B cell (primary cell): ENCODE results near the gene PLIN4. TPM values are rescaled to one million over a fixed set of nuclear protein-coding genes. Genes with fewer than 3 reads are reported as not detected.

Source experiments
- ATAC-seq: fragments of 200-7000 bp; cut with Tn5 transposase; one replicate; pipeline ENCODE4 v1.10.0; 2021; ENCODE audit warnings: low read depth, mild to moderate bottlenecking, moderate number of reproducible peaks, moderate library complexity
- CTCF ChIA-PET: fragments of 350-600 bp; sonication (Branson Sonifier 250); formaldehyde crosslinking; loops from one replicate; lab custom pipeline; 2021; ENCODE audit warnings: antibody characterized with exemption, inconsistent platforms; lab: Charles Lee
- POLR2A ChIA-PET: fragments of 350-600 bp; sonication (Branson Sonifier 250); formaldehyde crosslinking; loops from one replicate; lab custom pipeline; 2021; ENCODE audit warnings: antibody characterized with exemption; lab: Charles Lee
- DNase-seq: peaks from one replicate; pipeline ENCODE4 v3.0.0; 2013
- H2AFZ ChIP-seq: 2 replicates; pipeline ENCODE4 v1.6.1; 2012; ENCODE audit warnings: mild to moderate bottlenecking, low read depth, low read length; ENCODE audit not compliant: insufficient read depth, poor library complexity, severe bottlenecking
- H3K27ac ChIP-seq, 2 donors: 1 replicate in 1 of 2; 2 replicates in 1 of 2; pipeline ENCODE4 v1.5.1; 2012 to 2013; ENCODE audit warnings: low read length in 2 of 2, mild to moderate bottlenecking in 2 of 2, moderate library complexity in 1 of 2
- H3K27me3 ChIP-seq, 4 experiments: fragments of 200-600 bp in 1 of 4; sonication (generic) in 1 of 4; replicated peaks in 1 of 4; 1 replicate in 2 of 4; 2 replicates in 2 of 4; pipeline versions ENCODE4 v1.6.1 to v1.7.0; 2013 to 2016; ENCODE audit warnings: low read length in 3 of 4, mild to moderate bottlenecking in 2 of 4, mixed read lengths in 1 of 4, moderate library complexity in 1 of 4; ENCODE audit not compliant: insufficient read depth in 4 of 4, control insufficient read depth in 3 of 4; ENCODE audit errors: control extremely low read depth in 1 of 4
- H3K36me3 ChIP-seq, 2 experiments: replicated peaks in 1 of 2; 1 replicate in 1 of 2; 2 replicates in 1 of 2; pipeline versions ENCODE4 v1.6.1 to v1.7.1; 2013; ENCODE audit warnings: low read length in 1 of 2; ENCODE audit not compliant: insufficient read depth in 2 of 2, control insufficient read depth in 1 of 2; ENCODE audit errors: control extremely low read depth in 1 of 2, extremely low read depth in 1 of 2
- H3K4me1 ChIP-seq, 2 donors: fragments of 200-600 bp in 1 of 2; sonication (generic) in 1 of 2; 1 replicate in 1 of 2; 2 replicates in 1 of 2; pipeline versions ENCODE4 v1.5.1 to v1.6.1; 2013 to 2017; ENCODE audit warnings: low read length in 2 of 2; ENCODE audit not compliant: control insufficient read depth in 2 of 2, insufficient read depth in 2 of 2
- H3K4me2 ChIP-seq: replicated peaks from 2 replicates; pipeline ENCODE3; 2012; ENCODE audit warnings: mild to moderate bottlenecking, low read depth, low read length; ENCODE audit not compliant: poor library complexity, severe bottlenecking
- H3K4me3 ChIP-seq, 5 experiments: fragments of 200-600 bp in 1 of 5; sonication (generic) in 1 of 5; 1 replicate in 3 of 5; 2 replicates in 2 of 5; pipeline versions ENCODE4 v1.5.1 to v1.7.0; 2011 to 2016; ENCODE audit warnings: low read length in 4 of 5, mild to moderate bottlenecking in 4 of 5, low read depth in 2 of 5, control low read depth in 1 of 5, moderate library complexity in 1 of 5; ENCODE audit not compliant: insufficient read depth in 1 of 5; ENCODE audit errors: control extremely low read depth in 1 of 5, extremely low read depth in 1 of 5
- H3K79me2 ChIP-seq: fragments of 200-600 bp; sonication (generic); one replicate; pipeline ENCODE4 v1.6.0; 2016; ENCODE audit warnings: low read length; ENCODE audit not compliant: control insufficient read depth, insufficient read depth
- H3K9ac ChIP-seq: fragments of 200-600 bp; sonication (generic); 2 replicates; pipeline ENCODE4 v1.6.1; 2017; ENCODE audit warnings: mild to moderate bottlenecking, low read length, moderate library complexity
- H3K9me3 ChIP-seq, 3 donors: one replicate each; pipeline versions ENCODE4 v1.6.1 to v1.7.1; 2013; ENCODE audit warnings: low read length in 2 of 3; ENCODE audit not compliant: control insufficient read depth in 2 of 3, insufficient read depth in 1 of 3; ENCODE audit errors: control extremely low read depth in 1 of 3
- H4K20me1 ChIP-seq: 2 replicates; pipeline ENCODE4 v1.6.0; 2012; ENCODE audit warnings: mild to moderate bottlenecking, low read length; ENCODE audit not compliant: insufficient read depth, control insufficient read depth, poor library complexity, severe bottlenecking
- H3K27ac Mint-ChIP-seq: one replicate; pipeline ENCODE4 v1.8.0; 2021; ENCODE audit warnings: mixed read lengths
- H3K27me3 Mint-ChIP-seq: one replicate; pipeline ENCODE4 v1.8.0; 2021; ENCODE audit warnings: mixed read lengths
- H3K4me1 Mint-ChIP-seq: one replicate; pipeline ENCODE4 v1.8.0; 2021; ENCODE audit warnings: mixed read lengths
- H3K4me3 Mint-ChIP-seq: one replicate; pipeline ENCODE4 v1.8.0; 2021; ENCODE audit warnings: mixed read lengths
- H3K9me3 Mint-ChIP-seq: one replicate; pipeline ENCODE4 v1.8.0; 2022; ENCODE audit warnings: mixed read lengths; ENCODE audit not compliant: insufficient read depth
- EZH2 ChIP-seq: IDR thresholded peaks from 2 replicates; pipeline ENCODE4 v1.6.1; 2012; ENCODE audit warnings: borderline replicate concordance, low read depth, mild to moderate bottlenecking, moderate library complexity, low read length; ENCODE audit not compliant: insufficient read depth, poor library complexity, severe bottlenecking
- WGBS: methylation state at CpG from one replicate; pipeline ENCODE4 v1.1.5; 2013; ENCODE audit warnings: missing lambda C conversion rate; ENCODE audit not compliant: insufficient coverage; 5-methylcytosine and 5-hydroxymethylcytosine counted together
- intact Hi-C: fragments of 100-400 bp; cut with micrococcal nuclease; formaldehyde crosslinking; loops from one replicate; pipeline ENCODE4 v1.10.0; 2022
- polyA plus RNA-seq: library from polyadenylated mRNA; depleted of rRNA; stranded (reverse); fragments of >200 nt; gene quantifications from 2 replicates; pipeline ENCODE4 v1.2.3, GENCODE V29; 2012
- total RNA-seq, 2 donors: library from RNA; stranded (reverse); fragments of 120-200 nt in 1 of 2; gene quantifications; 1 replicate in 1 of 2; 2 replicates in 1 of 2; pipeline versions ENCODE4 v1.2.3 to v1.2.4, GENCODE V29; 2013 to 2022
- TF ChIP-seq, protein P1 (sequence below): fragments of 200-600 bp; IDR thresholded peaks from one replicate; pipeline ENCODE4 v1.8.0; 2022; ENCODE audit warnings: antibody characterized with exemption, mild to moderate bottlenecking

PLIN4 gene
- total and polyA plus RNA-seq, 2 donors (not counting 1 experiment from before 2014, with no cell fraction given), result 0.04 to 0.07 TPM

DNA sequence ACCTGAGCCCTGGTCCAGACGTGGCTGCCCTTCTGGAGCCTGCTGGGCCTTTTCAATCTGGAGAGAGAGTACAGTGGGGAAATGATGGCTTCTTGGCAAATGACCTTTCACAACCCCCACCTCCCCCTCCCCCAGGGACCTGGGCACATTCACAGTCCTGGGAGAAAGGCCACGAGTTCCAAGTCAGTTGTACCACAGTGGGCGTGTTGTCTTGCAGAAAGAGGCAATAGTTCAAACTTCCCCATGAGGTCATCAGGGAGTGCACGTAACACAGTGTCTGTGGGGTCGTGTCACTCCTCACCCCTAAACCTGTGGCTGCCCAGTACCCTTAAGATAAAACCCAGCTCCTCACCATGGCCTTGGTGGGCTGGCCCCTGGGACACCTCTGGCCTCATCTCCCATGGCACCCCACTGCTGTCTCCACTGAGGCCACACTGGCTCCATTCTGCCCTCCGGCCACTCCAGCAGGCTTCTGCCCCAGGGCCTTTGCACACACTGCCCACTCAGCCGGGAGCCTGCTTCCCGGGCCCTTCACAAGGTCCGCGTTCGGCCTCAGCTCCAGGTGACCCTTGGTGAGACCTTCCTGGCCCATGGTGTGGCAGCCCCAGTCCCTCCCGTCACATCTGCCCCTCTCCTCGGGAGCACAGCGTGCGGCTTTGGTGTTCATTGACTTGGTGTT is 13.3 kb downstream of the PLIN4 start:
- H3K36me3 ChIP-seq, result peaks cover 0 to 11% of the 10 kb centered on the region in 2 experiments
- no peak overlapping the region for H3K4me2 ChIP-seq
- Mint-ChIP-seq H3K27ac (no peak overlapping the region), H3K4me1 (no peaks in the 10 kb centered on the region), H3K9me3 (no peaks in the 10 kb centered on the region), H3K27me3 (no peaks in the 10 kb centered on the region), H3K4me3 (no peak overlapping the region)
- no peaks in the 10 kb centered on the region for H3K4me1 ChIP-seq
- ATAC-seq (no peak), DNase-seq (no peak)
- intact Hi-C loops, result no loop called here
- no peak for TF ChIP-seq EZH2
- TF ChIP-seq, protein P1, sequence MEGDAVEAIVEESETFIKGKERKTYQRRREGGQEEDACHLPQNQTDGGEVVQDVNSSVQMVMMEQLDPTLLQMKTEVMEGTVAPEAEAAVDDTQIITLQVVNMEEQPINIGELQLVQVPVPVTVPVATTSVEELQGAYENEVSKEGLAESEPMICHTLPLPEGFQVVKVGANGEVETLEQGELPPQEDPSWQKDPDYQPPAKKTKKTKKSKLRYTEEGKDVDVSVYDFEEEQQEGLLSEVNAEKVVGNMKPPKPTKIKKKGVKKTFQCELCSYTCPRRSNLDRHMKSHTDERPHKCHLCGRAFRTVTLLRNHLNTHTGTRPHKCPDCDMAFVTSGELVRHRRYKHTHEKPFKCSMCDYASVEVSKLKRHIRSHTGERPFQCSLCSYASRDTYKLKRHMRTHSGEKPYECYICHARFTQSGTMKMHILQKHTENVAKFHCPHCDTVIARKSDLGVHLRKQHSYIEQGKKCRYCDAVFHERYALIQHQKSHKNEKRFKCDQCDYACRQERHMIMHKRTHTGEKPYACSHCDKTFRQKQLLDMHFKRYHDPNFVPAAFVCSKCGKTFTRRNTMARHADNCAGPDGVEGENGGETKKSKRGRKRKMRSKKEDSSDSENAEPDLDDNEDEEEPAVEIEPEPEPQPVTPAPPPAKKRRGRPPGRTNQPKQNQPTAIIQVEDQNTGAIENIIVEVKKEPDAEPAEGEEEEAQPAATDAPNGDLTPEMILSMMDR, result no peak
- H3K27ac ChIP-seq, result no peak overlapping the region
- no peaks in the 10 kb centered on the region for H3K79me2 ChIP-seq
- no peak overlapping the region for H2AFZ ChIP-seq
- H3K9ac ChIP-seq, result no peak overlapping the region
- peaks cover 0 to 12% (median 0%) of the 10 kb centered on the region in 3 donors for H3K9me3 ChIP-seq
- no peaks in the 10 kb centered on the region for H3K27me3 ChIP-seq
- H4K20me1 ChIP-seq, result no peaks in the 10 kb centered on the region
- H3K4me3 ChIP-seq, result no peak overlapping the region
- ChIA-PET POLR2A (interaction anchor here (0.6 kb wide), 1 partner anchor 630 kb away, joined by 4 read pairs; no protein-coding TSS in a partner anchor), CTCF (no interaction called here)
- WGBS, result 80% methylated on average over 14 of the region's 15 CpGs

DNA sequence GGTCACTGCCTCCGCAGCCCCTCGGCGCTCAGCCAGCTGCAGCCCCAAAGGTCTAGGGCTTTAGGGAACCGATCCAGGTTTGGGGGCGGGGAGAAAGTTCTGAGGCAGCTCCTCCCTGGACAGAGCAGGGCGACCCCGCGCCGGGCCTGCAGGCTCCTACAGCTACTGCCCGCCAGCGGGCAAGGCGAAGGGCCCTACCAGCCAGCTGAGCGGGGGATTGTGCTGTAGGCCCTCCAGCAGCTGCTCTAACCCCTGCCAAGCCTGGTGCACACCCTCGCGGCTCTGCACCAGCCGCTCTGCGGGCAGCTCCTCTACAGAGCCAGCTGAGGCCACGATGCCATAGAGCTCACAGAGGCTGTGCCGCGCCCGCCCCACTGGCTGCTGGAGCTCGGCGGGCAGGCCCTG is 14.0 kb downstream of the PLIN4 start:
- H3K9me3 ChIP-seq, result peaks cover 0 to 8% (median 0%) of the 10 kb centered on the region in 3 donors
- H3K4me1 ChIP-seq, result no peaks in the 10 kb centered on the region
- no peak overlapping the region for H3K9ac ChIP-seq
- Mint-ChIP-seq H3K4me1 (no peaks in the 10 kb centered on the region), H3K9me3 (no peaks in the 10 kb centered on the region), H3K4me3 (no peak overlapping the region), H3K27me3 (no peaks in the 10 kb centered on the region), H3K27ac (no peak overlapping the region)
- H3K27ac ChIP-seq, result no peak overlapping the region
- H3K36me3 ChIP-seq, result peaks cover 0 to 11% of the 10 kb centered on the region in 2 experiments
- no peaks in the 10 kb centered on the region for H4K20me1 ChIP-seq
- DNase-seq (no peak), ATAC-seq (no peak)
- H3K4me2 ChIP-seq, result no peak overlapping the region
- no peaks in the 10 kb centered on the region for H3K27me3 ChIP-seq
- TF ChIP-seq, protein P1, result no peak
- TF ChIP-seq EZH2, result no peak
- 97% methylated on average over 23 of the region's 23 CpGs for WGBS
- no peaks in the 10 kb centered on the region for H3K79me2 ChIP-seq
- no peak overlapping the region for H3K4me3 ChIP-seq
- ChIA-PET POLR2A (no interaction called here), CTCF (no interaction called here)
- no peak overlapping the region for H2AFZ ChIP-seq
- intact Hi-C loops, result no loop called here
